ENCODE data around the gene MLLT6. TPM values are rescaled to one million over a fixed set of nuclear protein-coding genes. Genes with fewer than 3 reads are reported as not detected.

Gene MLLT6
- total and polyA plus RNA-seq, 8 donors: 80.0 to 143 (median 116) TPM

DNA sequence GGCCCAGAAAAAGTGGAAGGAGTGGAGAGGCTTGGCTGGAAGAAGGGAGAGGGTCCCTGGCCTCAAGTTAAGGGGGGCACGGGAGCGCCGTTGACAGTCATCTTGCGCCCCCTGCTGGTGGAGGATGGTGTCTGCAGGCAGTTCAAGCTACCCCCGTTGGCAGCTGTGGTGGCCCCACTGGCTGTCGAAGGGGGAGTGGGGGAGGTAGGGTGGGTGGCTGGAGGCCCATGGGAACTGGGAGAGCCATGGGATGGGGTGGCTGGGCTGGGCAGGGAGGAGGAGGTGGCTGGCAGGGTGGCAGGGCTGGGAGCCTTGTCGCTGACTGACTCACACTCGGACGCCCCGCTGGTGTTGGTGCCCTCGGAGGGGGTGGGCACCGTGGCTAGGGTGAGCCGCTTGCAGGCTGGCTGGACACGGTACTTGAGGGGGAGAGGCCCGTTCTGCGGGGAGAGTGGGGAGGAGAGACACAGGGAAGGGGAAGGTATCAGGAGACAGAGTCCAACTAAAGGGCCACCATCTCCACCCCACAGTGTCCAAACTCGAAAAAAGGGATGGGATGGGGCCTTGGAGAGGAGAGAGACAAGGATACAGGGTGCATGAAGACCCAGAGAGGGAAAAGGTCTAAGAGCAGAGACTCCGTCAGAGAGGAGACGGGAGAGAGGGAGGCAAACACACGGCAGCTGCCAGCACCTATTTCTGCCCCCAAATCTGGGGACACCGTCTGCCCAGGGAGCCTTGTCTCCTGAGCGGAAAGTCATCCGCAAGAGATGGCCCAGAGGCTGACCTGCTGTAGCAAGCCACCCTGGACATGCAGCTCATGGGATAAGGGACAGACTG, 30.3 kb downstream of the MLLT6 start:
- Histone ChIP-seq H3K4me1 (peaks cover 18 to 28% of the 10 kb centered on the region in 2 donors), H3K4me3 (no peak overlapping the region), H3K9me3 (no peaks in the 10 kb centered on the region), H3K27me3 (no peaks in the 10 kb centered on the region), H3K36me3 (peaks cover 0 to 54% of the 10 kb centered on the region in 2 donors), H3K27ac (no peak overlapping the region)
- DNase-seq (peak in 2 of 4 donors; percentile 53 to 88), ATAC-seq (peak; percentile 15)
- TF ChIP-seq, protein P1, sequence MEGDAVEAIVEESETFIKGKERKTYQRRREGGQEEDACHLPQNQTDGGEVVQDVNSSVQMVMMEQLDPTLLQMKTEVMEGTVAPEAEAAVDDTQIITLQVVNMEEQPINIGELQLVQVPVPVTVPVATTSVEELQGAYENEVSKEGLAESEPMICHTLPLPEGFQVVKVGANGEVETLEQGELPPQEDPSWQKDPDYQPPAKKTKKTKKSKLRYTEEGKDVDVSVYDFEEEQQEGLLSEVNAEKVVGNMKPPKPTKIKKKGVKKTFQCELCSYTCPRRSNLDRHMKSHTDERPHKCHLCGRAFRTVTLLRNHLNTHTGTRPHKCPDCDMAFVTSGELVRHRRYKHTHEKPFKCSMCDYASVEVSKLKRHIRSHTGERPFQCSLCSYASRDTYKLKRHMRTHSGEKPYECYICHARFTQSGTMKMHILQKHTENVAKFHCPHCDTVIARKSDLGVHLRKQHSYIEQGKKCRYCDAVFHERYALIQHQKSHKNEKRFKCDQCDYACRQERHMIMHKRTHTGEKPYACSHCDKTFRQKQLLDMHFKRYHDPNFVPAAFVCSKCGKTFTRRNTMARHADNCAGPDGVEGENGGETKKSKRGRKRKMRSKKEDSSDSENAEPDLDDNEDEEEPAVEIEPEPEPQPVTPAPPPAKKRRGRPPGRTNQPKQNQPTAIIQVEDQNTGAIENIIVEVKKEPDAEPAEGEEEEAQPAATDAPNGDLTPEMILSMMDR (IDR thresholded peaks at IDR 0.05): peak; percentile 85 to 87
- intact Hi-C loops (cut with DNase I): loop anchor here in 1 of 2 donors (5.0 kb wide), 1 partner anchor 58 kb away; no protein-coding TSS in a partner anchor

DNA sequence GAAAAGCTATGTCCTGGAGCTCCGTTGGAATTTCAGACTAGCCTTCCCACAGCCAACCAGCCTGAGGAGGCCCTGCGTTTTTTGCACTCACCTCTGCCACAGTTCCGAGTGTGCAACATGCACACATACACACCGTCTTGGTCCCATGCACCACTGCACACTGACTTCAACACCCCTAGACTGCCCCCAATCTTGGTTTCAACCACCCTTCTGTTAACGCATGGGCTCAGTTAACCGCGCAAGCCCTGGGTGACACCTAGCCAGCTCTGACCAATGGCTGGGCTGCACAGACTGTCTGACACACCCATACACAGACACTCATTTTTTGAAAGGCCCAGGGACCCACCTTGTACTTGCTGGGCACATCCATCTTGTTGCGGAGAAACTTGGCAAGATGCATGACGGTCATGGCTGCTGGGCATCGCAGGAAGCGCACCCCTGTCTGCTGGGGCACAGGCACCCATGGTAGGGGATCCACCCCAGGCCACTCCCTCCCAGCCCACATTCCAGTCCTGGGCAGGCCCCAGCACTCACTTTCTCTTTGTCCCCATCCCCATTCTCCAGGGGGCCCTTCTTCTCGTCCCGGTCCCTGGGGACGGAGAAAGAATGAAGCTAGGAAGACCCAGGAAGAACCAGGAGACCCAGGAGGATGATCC, 33.1 kb downstream of the MLLT6 start:
- TF ChIP-seq, protein P1 (IDR thresholded peaks at IDR 0.05): no peak
- Histone ChIP-seq H3K4me1 (peaks cover 12 to 28% of the 10 kb centered on the region in 2 donors), H3K4me3 (no peak overlapping the region), H3K27me3 (no peaks in the 10 kb centered on the region), H3K27ac (no peak overlapping the region), H3K36me3 (peaks cover 0 to 52% of the 10 kb centered on the region in 2 donors), H3K9me3 (no peaks in the 10 kb centered on the region)
- no peak for ATAC-seq
- no peak for DNase-seq
- intact Hi-C loops (cut with DNase I): loop anchor here in 1 of 2 donors (5.0 kb wide), 1 partner anchor 61 kb away; no protein-coding TSS in a partner anchor

DNA sequence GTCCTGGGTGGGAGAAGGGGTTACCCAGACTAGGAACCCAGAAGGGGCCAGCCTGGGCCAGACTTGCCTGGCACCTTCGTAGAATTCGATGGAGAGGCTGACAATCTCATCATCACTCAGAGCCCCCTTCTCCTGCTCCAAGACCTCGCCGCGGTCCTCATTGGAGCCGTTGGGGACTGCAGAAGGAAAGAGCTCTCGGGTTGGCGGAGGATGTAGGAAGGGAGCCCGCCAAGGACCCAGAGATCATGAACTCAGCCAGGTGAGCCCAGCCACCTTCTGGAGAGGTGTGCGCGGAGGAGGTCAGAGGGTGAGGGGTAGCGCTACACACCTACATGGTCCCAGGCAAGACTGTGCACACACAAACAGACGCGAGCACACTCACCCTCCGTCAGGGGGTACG, 33.6 kb downstream of the MLLT6 start:
- H3K4me1 ChIP-seq: peaks cover 13 to 34% of the 10 kb centered on the region in 2 donors
- no peaks in the 10 kb centered on the region for H3K9me3 ChIP-seq
- intact Hi-C loops (cut with DNase I): loop anchor here in 1 of 2 donors (5.0 kb wide), 1 partner anchor 61 kb away; no protein-coding TSS in a partner anchor

DNA sequence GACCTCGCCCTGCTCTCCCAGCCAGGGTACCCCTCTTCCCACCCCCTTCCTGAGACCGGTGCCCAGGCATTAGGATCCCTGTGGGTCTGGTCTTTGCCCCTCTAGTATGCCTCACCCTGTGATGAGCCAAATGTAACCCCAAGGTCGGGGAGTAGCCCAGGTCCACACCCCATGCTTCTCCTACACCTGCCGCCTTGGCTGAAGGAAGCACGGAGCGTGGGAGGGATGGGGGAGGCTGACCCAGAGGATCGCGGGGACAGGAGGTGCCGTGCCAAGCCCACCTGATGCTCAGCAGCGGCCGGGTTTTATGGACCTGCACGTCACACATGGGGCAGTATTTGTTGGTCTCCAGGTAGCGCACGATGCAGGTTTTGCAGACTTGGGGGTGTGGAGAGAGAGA, 34.2 kb downstream of the MLLT6 start:
- H3K4me3 ChIP-seq: no peak overlapping the region
- no peaks in the 10 kb centered on the region for H3K9me3 ChIP-seq
- peaks cover 13 to 40% of the 10 kb centered on the region in 2 donors for H3K4me1 ChIP-seq
- intact Hi-C loops (cut with DNase I): loop anchor here in 1 of 2 donors (5.0 kb wide), 1 partner anchor 62 kb away; no protein-coding TSS in a partner anchor
- H3K36me3 ChIP-seq: peaks cover 0 to 40% of the 10 kb centered on the region in 2 donors
- H3K27ac ChIP-seq: no peak overlapping the region
- DNase-seq (no peak), ATAC-seq (no peak)
- no peaks in the 10 kb centered on the region for H3K27me3 ChIP-seq
- TF ChIP-seq, protein P1 (IDR thresholded peaks at IDR 0.05): no peak

More for the DNA sequence above, 33.6 kb downstream of the MLLT6 start:
- H3K27ac ChIP-seq: no peak overlapping the region
- TF ChIP-seq, protein P1 (IDR thresholded peaks at IDR 0.05): no peak
- ATAC-seq (no peak), DNase-seq (no peak)
- no peak overlapping the region for H3K4me3 ChIP-seq
- H3K36me3 ChIP-seq: peaks cover 0 to 47% of the 10 kb centered on the region in 2 donors
- no peaks in the 10 kb centered on the region for H3K27me3 ChIP-seq

DNA sequence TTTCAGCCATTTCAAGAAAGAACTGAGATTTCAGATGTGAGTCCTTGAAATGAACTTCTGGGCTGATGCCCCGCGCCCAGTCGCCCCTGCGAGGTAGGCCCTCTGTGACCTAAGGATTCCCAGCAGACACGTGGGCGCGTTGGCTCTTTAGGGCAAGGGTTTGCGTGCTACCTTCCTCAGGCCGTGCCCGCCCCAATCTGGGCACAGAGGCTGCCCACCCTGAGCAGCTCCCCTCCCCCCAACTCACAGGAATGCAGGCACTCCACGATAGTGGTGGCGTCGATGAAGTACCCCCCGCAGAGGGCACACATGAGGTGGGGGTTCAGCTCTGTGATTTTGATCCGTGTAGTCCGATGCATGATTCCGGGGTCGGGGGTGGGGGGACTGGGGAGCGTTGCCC, 35.0 kb downstream of the MLLT6 start:
- Histone ChIP-seq H3K27ac (no peak overlapping the region), H3K9me3 (no peaks in the 10 kb centered on the region), H3K4me1 (peaks cover 13 to 44% of the 10 kb centered on the region in 2 donors), H3K4me3 (no peak overlapping the region), H3K36me3 (peaks cover 0 to 39% of the 10 kb centered on the region in 2 donors), H3K27me3 (peaks cover 0 to 4% of the 10 kb centered on the region in 2 donors)
- TF ChIP-seq, protein P1 (IDR thresholded peaks at IDR 0.05): no peak
- ATAC-seq (no peak), DNase-seq (no peak)
- intact Hi-C loops (cut with DNase I): no loop called here
